ENCODE results near the gene GAPVD1. TPM values are rescaled to one million over a fixed set of nuclear protein-coding genes. Genes with fewer than 3 reads are reported as not detected.

GAPVD1 gene
- total and polyA plus RNA-seq, 2 of the 8 experiments (the other 6 are each of a cell fraction or from before 2014, with no cell fraction given), result 5.5 to 40.5 TPM

- no peak for TF ChIP-seq RNF2 (IDR thresholded peaks at IDR 0.05; ENCODE audit: borderline replicate concordance, low read depth, low read length, missing control alignments, poor library complexity, severe bottlenecking)
These were observed 56.1 kb downstream of the GAPVD1 start (continued) for GRCh38 chr9:125317704-125318103.
